NCI-H526 (cell line): ENCODE measurements around the gene GPR37L1.
"Not testable (repeated sequence)": the region's sequence is repeated elsewhere in the genome, so short reads cannot be mapped to it uniquely, and the experiment has no call there.

Experiments
- DNase-seq, 2 experiments: peaks; one replicate each; lab custom pipeline; 2025; lab: John Stamatoyannopoulos, UW

Gene GPR37L1

GRCh38 chr1:202133496-202133895 lies 10.8 kb downstream of the GPR37L1 start:
- no peak for DNase-seq

GRCh38 chr1:202133989-202134388 lies 11.3 kb downstream of the GPR37L1 start:
- DNase-seq = no peak

GRCh38 chr1:202134645-202135172 lies 12.0 kb downstream of the GPR37L1 start:
- no peak for DNase-seq

- peak; percentile 32 to 71 for DNase-seq
Observed at GRCh38 chr1:202135221-202135721, 12.6 kb downstream of the GPR37L1 start.

GRCh38 chr1:202140833-202141232 lies 18.1 kb downstream of the GPR37L1 start:
- no peak for DNase-seq

GRCh38 chr1:202141468-202141867 lies 18.8 kb downstream of the GPR37L1 start:
- DNase-seq = not testable (repeated sequence)

GRCh38 chr1:202143011-202143767 lies 20.5 kb downstream of the GPR37L1 start:
- no peak for DNase-seq

- DNase-seq = peak in 1 of 2 experiments; percentile 41
Observed at GRCh38 chr1:202143768-202144401, 21.2 kb downstream of the GPR37L1 start.

- peak in 1 of 2 experiments; percentile 70 for DNase-seq
Observed at GRCh38 chr1:202144402-202145067, 21.8 kb downstream of the GPR37L1 start, which contains the start of gene ARL8A. ARL8A (minus strand) TSS chr1:202144737; CDS start chr1:202144572, 165 bp downstream.

GRCh38 chr1:202145068-202145743 lies 22.5 kb downstream of the GPR37L1 start:
- DNase-seq = no peak

GRCh38 chr1:202145744-202146140 lies 23.0 kb downstream of the GPR37L1 start:
- not testable (repeated sequence) for DNase-seq

- DNase-seq = no peak
Observed at GRCh38 chr1:202146279-202146678, 23.6 kb downstream of the GPR37L1 start.

GRCh38 chr1:202146993-202147392 lies 24.3 kb downstream of the GPR37L1 start:
- DNase-seq = no peak

GRCh38 chr1:202148391-202148790 lies 25.7 kb downstream of the GPR37L1 start:
- DNase-seq = no peak

- no peak for DNase-seq
Observed at GRCh38 chr1:202149566-202149965, 26.8 kb downstream of the GPR37L1 start.

GRCh38 chr1:202150187-202150586 lies 27.5 kb downstream of the GPR37L1 start:
- no peak for DNase-seq

GRCh38 chr1:202150602-202151001 lies 27.9 kb downstream of the GPR37L1 start:
- no peak for DNase-seq

- no peak for DNase-seq
Observed at GRCh38 chr1:202151045-202151444, 28.3 kb downstream of the GPR37L1 start.

- DNase-seq = no peak
Observed at GRCh38 chr1:202152399-202152798, 29.7 kb downstream of the GPR37L1 start.

- no peak for DNase-seq
Observed at GRCh38 chr1:202153284-202153683, 30.6 kb downstream of the GPR37L1 start.

GRCh38 chr1:202154148-202154765 lies 31.5 kb downstream of the GPR37L1 start:
- DNase-seq = no peak
